Germinal center (tissue), 1 donor: ENCODE measurements around the gene IL1RN.

Experiments
- DNase-seq: peaks from one replicate; pipeline ENCODE4 v3.0.0; 2012; ENCODE audit warnings: mixed read lengths, low spot score

Gene IL1RN

DNA sequence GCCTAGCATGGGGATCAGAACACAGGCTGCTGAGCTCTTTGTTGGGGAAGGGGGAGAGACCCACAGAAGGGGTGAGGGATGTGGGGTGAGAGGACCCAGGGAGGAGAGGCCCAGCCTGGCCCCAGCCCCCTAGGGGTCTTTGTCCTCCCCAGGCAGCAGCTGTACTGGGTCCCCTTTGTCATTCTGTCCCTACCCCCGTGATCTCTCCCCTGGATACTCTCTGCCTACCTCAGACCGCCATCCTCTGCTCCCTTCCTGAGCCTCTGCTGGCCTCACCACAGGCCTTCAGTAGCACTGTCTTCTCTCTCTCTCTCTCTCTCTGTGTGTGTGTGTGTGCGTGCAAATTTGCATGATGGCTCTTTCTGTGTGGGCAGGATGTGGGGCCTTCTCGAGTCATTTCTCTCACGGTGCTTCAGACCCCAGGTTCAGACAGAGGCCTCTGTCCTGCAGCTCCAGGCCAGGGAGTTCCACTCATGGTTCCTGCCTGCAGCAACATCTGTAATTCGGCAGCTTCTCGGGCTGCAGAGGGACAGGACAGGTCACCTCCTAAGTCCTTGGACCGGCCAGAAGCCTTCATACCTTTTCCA, 47.7 kb downstream of the IL1RN start:
- peak; percentile 84 for DNase-seq

DNA sequence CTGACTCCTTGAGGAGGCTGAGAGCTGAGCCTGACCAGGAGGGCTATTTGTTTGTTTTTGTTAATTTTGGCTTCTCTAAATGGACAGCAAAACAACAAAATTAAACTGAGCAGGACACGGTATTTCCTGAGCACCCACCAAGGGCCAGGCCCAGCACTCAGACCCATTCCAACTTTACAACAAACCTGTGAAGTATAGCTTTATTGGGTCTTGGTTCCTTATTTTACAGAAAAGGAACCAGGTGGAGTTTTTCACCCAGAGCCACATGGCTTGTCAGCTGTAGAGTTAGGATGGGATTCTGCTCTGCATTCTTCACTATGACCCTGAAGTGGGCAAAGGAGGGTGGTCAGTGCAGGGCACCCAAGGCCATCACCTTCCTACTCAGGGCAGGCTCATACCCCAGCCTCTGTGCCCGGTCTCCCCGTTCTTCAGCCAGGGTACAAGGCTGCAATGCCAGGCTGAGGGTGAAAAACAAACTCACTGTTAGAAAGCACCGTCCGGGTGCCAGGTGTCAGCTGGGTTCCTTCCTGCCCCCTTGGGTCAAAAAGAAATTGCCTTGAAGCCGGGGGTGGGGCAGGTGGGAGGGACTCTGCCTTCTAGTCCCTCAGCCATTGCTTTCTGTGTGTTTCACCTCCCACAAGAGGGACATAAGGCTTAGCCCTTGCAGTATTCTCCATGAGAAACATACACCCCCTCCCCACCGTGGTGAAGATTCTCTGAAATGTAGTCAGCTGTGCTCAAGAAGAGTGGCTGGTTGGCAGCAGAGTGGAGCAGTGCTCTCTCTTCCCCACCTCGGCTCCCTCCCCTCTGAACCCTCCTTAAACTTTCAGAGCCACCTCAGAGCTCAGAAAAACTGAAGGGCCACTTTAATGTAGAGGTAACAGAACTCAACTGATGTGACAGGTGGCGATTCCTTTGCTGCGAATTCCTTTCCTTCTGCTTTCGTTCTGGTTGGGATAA, 48.6 kb downstream of the IL1RN start:
- peak; percentile 54 for DNase-seq

DNA sequence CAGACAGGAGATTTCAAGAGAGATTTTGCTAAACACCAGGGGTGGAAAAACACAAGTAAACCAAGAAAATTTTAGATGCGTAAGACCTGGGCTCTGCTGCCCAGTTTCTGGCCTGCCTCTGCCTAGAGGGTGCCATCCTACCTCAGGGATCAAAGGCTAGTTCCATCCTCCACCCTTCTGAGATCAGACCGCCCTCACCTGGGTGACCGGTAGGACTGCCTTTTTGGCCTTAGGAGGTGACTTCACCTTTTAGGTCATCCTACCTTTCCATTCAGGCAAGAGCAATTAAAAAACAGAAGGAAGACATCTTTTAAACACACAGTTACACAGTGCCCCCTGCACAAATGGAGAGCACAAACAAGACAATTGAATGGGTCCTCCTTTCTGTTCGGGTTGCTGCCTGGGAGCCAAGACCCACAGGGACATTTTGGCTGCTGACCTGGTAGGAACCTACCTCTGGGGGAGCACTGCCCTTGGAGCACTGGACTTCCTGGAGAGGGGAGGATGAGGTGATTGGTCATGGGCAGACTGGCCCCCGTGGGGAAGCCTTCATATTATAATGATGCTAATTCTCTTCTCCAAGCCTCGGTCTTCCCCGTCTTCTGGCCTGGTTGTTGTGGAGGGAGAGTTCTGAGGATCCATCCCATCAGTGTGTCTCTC, 49.4 kb downstream of the IL1RN start:
- no peak for DNase-seq

DNA sequence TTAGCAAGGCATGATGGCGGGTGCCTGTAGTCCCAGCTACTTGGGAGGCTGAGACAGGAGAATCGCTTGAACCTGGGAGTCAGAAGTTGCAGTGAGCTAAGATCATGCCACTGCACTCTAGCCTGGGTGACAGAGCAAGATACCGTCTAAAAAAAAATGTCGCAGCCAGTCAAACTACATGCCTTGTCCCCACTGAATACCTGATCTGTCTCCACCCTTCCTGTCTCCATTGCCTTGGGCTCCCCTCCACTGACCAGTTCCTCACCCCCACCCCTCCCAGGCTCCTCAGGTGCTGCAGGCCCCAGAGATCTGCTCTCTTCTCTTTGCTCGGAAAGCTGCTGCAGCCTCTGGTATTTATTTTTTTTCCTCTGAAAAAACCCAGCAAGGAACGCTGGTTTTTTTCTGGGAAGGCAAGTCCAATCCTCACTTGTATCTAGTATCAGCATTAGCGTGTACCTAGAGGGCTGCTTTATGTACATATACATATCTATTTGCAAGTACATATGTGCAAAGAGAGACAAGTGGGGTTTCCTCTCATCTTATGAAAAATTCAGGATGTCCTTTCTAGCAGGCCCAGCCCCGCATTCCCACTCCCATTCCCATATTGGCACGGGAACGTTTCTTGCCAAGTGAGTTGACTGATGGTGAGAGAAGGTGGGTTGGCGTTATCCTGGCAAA, 50.8 kb downstream of the IL1RN start:
- no peak for DNase-seq

DNA sequence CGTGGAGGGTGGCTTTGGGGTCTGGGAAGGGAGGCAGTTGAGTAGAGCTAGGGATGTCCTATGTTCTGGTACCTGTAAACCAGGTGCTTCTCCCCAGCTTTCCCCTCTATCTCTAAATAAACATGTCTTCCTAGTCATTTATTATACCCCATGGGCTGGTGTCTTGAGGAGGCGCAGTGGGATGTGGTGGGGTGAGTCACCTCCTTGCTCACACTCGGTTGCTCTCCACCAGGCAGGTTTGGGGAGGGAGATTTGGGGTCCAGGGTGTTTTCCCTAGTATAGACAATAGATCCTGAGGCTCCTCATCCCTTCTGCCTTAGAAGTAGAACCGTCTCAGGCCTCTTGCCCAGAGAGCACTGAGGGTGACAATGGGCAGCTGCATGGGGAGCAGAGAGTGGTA, 51.5 kb downstream of the IL1RN start:
- no peak for DNase-seq

DNA sequence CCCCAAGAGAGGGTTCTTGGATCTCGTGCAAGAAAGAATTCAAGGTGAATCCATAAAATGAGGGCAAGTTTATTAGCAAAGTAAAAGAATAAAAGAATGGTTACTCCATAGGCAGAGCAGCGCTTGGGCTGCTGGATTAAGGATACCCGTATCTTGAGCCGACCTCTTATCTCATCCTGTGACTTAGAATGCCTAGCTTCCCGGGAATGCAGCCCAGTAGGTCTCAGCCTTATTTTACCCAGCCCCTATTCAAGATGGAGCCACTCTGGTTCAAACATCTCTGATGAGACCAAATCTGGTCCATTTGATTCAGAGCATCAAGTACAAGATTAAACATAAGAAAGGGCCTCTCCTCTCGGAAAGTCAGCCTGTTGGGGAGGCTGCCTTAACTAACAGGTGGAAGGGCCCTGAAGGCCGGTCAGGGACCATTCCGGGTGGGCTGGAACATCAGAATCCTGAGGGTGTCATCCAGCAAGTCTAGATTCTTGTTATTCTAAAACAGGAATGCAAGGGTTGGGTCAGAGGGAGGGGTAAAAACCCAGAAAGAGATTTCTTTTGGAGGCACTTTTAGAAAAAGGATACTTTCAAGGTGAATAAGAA, 52.1 kb downstream of the IL1RN start:
- no peak for DNase-seq

DNA sequence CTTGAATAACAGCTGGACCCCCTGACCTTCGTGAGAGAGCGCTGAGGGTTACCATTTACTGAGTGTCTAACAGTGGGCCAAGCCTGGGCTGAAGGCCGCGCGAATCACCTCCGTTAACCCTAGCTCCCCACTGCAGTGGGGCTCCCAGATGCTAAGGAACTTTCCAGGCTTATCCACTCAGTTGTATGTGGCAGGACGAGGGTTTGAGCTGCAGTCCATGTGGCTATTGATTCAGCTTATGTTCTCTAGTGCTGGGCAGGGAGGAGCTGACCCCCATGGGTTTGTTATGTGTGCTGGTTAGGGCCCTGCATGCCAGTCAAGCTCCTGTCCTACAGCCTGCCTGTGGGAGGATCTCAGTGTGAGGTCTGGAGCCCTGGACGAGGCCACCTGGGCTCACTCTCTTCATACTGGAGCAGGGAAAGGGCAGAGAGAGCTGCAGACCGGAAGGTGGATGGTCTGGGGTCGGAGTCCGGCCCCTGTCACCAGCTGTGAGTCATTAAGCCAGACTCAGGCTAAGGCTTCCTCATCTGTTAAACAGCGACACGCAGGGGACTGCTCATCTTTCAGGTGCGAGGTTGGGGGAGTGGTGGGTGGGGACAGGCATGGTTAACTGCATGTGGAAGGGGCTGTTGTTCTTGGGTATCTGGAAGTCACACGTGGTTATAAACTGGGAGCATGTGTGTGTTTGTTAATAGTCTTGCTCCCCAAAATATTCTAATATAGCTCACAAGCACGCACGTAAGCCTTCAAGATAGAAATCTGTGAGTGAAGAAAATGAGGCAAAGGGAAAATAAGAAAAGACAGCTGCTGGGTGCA, 52.9 kb downstream of the IL1RN start:
- DNase-seq, result no peak

DNA sequence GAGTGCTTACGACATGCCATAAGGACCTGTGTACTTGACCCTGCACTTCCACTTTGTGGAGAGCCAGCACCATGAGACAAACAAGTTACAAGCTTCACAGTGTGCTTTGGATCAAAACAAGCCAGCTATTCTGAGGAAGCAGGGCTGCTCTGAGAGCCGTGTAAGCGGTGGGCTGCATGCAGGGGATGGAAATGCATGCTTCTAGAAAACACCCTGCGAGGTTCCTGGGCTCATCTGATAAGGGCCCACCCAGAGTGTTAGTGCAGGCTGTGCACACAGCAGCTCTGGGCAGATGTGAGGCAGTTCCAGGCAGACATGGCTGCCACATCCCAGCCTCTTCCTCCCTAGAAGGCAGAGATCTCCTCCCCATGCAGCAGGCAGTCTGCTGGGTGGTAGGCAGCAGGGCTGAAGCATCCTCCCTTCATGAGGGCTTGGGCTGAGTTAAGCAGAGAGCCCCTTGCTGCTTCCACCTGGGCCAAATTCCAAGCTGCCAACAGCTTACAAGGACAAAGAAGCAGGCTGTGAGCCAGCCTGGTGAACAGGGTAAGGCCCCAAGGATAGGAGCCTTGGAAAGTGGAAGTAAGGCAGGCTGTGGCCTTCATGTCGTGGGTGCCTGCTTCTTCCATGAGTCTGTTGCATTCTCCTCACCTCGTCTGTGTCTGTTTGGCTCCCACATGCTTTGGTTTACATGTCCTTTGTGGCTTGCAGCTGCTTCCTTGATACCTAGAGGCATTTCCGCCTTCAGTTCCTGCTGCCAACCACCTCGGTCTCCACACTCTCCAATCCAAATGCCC, 54.1 kb downstream of the IL1RN start:
- no peak for DNase-seq

DNA sequence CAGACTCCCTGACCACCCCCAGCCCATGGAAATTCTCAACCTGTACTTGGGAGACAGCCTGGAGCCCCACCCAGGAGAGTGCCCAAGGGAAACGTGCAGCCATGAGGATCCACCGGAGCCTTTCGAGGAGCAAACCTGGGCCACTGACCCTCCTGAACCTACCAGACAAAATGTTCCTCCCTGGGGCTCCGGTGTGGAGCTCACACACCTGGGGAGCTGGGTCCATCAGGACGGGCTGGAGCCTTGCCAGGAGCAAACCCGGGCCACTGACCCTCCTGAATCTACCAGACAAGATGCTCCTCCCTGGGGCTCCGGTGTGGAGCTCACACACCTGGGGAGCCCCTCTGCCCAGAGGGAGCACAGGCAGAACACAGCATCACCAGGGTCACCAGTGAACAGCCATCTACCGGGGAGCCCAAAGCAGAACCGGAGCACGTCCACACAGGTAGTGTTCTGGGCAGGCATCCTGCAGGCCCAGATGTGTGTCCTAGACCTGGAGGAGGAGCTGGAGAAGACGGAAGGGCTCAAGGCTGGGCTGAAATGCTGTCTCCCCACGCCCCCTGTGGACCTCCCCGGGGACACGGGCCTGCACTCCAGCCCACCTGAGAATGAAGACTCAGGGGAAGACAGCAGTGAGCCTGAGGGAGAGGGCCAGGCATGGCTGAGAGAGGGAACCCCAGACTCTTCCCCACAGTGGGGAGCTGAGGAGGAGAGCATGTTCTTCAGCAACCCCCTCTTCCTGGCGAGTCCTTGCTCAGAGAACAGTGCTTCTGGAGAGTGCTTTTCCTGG, 55.3 kb downstream of the IL1RN start:
- no peak for DNase-seq

DNA sequence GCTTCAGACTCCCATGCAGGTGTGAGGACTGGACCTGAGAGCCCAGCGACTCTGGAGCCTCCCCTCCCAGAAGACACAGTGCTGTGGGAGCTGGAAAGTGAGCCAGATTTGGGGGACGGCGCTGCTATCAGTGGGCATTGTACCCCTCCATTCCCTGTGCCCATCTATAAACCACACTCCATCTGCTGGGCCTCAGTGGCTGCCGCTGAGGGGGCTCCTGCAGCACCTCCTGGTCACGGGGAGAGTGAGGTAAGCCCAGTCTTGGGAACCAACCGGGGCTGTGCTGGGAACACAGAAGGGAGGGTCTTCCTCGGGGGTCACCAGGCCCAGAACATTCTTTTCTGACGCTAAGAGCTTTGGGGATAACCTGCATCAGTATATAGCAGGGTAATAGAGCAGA, 55.9 kb downstream of the IL1RN start:
- DNase-seq, result no peak
